NCI-H226 (cell line): ENCODE results near the gene EEFSEC.

ENCODE experiments used
- DNase-seq: peaks from one replicate; pipeline ENCODE4 v3.0.0-alpha.2; 2015

EEFSEC gene

GRCh38 chr3:128339491-128340012 lies 186.3 kb downstream of the EEFSEC start:
- DNase-seq, result no peak

- no peak for DNase-seq
Measured at GRCh38 chr3:128340198-128340903, 187.1 kb downstream of the EEFSEC start.

GRCh38 chr3:128340904-128341555 lies 187.7 kb downstream of the EEFSEC start:
- DNase-seq, result no peak

DNA sequence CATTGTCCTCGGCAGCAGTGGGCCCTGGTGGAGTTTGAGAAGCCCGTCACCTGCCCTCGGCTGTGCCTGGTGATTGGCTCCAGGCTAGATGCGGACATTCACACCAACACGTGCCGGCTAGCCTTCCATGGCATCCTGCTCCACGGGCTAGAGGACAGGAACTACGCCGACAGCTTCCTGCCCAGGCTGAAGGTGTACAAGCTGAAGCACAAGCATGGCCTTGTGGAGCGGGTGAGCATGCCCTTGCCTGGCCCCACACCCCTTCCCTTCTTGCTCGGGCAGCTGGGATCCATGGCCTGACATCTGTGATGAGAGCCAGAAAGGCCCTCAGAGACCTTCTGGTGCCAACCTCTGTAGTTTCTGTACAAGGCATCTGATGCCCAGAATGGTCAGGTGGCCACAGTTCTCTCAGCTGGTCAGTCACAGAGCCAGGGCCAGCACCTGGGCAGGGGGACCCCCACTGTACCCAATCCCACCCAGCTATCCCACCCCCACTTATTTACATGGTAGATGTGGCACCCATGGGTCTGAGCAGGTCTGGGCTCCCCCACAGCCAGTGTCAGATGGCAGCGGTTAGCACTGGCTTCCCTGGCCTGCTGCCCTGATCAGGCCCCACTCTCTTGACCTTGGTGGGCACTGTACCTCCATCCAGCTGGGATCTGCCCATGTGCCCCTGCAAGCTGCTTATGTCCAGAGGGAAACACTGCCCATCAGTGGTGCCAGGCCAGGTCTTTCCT lies 188.5 kb downstream of the EEFSEC start:
- no peak for DNase-seq

DNA sequence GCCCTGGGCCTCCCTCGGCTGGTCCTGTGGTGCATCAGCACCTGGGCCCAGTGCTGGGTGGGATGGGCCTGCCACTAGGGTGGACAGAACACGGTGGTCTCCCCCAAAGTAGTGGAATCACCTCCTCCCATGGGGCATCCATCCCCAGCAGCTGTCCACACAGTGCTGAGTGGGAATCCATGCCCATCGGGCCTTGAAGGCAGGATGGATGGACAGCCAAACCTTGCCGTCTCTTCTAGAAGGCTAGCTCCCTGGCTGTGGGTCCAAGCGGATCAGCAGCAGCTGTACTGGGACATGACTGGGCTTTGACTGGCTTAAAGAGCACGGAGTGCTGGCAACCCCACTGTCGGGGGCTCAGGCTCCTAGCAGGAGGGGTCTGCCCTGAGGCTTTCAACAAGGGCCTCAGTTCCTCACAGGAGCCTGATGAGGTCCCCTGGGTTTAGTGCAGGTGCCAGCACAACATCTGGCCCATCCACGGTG lies 189.5 kb downstream of the EEFSEC start:
- no peak for DNase-seq

GRCh38 chr3:128343287-128344051 lies 190.2 kb downstream of the EEFSEC start:
- DNase-seq, result no peak

GRCh38 chr3:128344052-128344735 lies 190.9 kb downstream of the EEFSEC start:
- DNase-seq, result no peak

DNA sequence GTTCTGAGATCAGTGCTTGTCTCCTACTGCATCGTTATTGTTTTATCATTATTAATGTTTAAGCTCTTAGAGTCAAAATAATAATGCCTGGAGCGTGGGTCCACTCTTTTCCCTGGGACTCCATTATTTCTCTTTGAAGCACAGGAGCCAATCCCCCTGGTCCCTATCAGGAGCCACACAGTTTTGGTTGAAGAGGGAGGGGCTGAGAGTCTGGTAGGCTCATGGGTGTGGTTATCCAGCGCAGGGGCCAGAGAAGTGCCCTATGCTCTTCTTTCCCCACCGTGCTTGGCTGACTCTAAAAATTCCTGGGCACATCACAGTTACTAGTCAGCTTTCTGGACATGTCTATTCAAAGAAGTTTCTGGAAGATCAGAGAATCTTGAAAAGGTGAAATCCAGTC lies 191.9 kb downstream of the EEFSEC start:
- DNase-seq, result no peak

DNA sequence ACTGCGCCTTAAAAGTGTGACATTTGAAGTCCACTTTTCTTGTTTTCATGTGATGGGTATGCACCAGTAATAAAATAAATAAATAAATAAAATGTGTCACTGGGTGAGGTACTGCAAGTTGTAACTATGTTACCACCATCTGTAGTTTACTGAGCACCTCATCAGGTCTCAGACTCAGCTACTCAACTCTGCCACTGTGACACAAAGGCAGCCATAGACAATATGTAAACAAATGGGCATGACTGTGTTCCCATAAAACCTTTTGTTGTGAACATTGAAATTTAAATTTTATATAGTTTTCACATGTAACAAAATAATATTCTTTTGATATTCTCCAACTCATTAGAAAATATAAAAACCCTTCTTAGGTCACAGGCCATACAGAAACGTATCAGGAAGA lies 193.3 kb downstream of the EEFSEC start:
- no peak for DNase-seq

- no peak for DNase-seq
Measured at GRCh38 chr3:128347282-128347681, 194.0 kb downstream of the EEFSEC start.

DNA sequence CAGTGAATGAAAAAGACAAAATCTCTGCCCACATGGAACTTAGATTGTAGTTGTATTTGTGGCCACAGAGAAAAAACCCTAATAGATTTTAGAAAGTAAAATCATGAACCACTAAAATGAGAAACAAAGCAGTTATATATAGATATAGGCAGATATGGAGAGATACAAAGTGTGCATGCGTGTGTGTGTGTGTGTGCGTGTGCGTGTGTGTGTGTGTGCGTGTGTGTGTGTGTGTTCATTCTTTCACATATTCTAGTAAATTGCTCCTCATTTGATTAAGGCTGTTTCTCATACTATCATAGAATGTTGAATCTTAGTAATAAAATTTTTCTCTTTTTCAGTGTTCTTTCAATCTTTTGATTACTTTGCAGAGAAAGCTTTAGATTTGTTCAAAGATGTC lies 194.8 kb downstream of the EEFSEC start:
- no peak for DNase-seq

DNA sequence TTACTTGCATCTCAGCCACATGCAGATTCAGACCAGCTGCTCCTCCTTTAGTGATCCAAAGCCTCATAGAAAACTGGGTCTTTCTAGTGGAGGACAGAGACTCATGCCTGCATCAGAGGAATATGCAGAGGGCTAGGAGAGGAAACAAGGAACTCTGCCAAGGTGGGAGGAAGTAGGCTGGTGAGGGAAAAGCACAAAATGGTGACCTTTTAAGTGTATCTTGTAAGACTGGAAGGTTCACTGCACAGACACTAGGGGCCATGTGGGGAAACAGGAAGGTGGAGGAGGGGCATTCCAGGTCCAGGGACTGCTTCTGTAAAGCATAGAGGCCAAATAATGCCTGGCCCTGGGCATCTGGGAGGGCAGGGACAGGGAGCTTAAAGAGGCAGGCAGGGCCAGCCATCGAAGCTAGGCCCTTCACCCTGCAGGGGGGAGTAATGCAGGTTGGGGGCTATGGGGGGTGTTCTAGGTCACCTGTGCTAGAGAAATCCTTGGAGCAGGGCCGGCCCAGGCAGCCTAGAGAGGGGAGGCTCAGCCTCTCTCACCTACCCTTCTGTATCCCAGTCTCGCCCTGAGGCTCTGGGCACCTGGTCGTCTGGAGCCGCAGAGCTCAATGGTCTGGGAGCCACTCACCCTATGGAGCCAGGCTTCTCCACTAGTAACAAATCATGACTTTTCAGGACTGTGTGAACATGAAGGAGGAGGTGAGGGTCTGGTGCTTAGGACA lies 195.7 kb downstream of the EEFSEC start:
- no peak for DNase-seq

DNA sequence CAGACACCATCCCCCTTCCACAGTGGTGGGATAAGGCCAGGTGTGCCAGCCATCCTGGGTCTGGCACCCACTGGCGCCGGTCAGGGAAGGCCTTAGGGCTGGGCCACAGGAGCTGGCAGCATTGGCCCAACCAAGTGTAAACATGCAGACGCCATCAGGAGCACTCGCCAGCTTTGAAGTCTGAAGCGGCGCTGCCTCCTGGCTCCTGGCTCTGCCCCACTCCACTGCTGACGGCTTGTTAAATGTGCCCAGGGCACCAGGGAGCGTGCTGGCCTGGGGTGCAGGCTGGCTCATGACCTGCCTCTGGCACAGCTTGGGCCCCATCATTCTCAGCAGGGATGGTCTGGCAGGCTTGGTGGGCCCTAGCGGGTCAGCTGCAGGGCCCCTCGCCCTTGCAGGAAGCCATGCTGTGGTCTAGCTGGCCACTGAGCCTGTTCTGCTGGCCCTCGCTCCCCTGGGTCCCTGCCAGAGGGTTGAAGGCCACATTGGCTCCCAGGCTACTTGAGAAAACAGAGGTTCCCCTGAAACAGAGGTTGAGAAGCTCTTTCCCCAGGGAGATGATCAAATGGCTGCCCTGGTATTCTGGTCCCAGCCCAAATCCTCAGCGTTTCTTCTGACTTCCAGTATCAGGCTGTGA lies 196.8 kb downstream of the EEFSEC start:
- no peak for DNase-seq

- no peak for DNase-seq
Measured at GRCh38 chr3:128351546-128351945, 198.3 kb downstream of the EEFSEC start.

- no peak for DNase-seq
Measured at GRCh38 chr3:128352326-128352725, 199.0 kb downstream of the EEFSEC start.

- DNase-seq, result no peak
Measured at GRCh38 chr3:128353361-128353965, 200.2 kb downstream of the EEFSEC start.

- DNase-seq, result no peak
Measured at GRCh38 chr3:128353991-128354687, 200.9 kb downstream of the EEFSEC start.

DNA sequence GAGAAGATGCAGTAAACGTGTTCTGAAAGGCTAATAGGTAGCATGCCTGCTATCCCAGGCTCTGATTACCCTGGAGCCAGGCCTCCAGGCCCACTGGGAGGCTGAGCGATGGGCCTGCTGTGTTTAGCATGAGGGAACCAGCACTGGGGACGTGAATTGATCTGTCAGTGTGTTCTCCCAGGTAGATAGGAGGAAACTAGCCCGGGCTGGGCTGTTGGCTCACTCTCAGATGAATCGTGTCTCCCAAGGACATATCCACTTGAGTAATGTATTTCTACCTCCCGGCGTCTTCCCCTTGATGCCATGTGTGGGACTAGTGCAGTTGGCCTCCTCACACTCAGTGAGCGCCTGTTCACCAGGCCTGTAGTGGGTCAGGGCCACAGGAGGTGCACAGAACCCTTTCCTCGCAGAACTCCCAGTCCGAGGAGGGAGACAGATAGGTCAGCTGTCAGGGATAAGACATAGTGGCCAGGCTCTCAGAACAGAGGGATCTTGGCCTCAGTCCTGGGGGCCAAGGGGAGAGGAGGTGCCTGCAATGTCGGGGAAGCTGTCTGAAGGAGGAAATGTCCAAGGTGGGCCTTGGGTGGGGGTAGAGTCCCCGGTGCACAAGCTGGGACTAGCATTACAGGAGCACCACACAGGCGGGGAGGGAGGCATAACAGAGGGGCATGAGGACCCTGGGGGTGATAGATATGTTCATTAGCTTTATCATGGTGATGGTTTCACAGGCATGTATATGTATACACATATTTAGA lies 201.7 kb downstream of the EEFSEC start:
- DNase-seq, result no peak

DNA sequence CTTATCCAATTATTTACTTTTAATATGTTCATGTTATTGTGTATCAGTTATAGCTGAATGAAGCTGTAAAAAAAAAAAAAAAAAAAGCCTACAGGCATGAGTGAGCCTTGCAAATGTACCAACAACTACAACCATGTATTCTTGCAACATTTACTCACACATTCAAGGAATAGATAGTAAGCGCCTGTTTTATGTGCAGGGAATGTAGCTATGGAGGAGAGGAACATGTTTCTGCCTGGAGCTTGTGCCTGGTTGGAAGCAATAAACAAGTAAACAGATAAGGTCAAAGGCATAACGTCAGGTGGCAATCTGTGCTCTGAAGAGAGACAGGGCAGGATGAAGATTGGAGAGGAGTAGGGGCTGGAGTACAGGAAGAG lies 202.2 kb downstream of the EEFSEC start:
- DNase-seq, result no peak
